ENCODE data around the gene PAQR9. TPM values are rescaled to one million over a fixed set of nuclear protein-coding genes. Genes with fewer than 3 reads are reported as not detected.

The PAQR9 gene
- total and polyA plus RNA-seq, 2 of the 13 experiments (the other 11 are each of a cell fraction or from before 2014, with no cell fraction given): 3.7 to 10.3 TPM

- TF ChIP-seq CREM (IDR thresholded peaks at IDR 0.05): 0 out of 2 replicates have a peak, but pooled peaks have one; percentile 25
- no peak for TF ChIP-seq CREM (CRISPR knock-in tag; IDR thresholded peaks at IDR 0.05)
- TF ChIP-seq HNF1A (IDR thresholded peaks at IDR 0.05; ENCODE audit: low read depth): no peak
- TF ChIP-seq HNF1A (CRISPR knock-in tag; IDR thresholded peaks at IDR 0.05; ENCODE audit: borderline replicate concordance): no peak
- no peak for TF ChIP-seq EED (CRISPR knock-in tag; IDR thresholded peaks at IDR 0.05)
- no peak for TF ChIP-seq PCBP2 (optimal IDR thresholded peaks at IDR 0.05; ENCODE audit: low read depth, low read length, poor library complexity, severe bottlenecking)
- TF ChIP-seq CENPX (CRISPR knock-in tag; IDR thresholded peaks at IDR 0.05): no peak
- 0 out of 2 replicates have a peak, but pooled peaks have one; percentile 26 for TF ChIP-seq CCDC6 (CRISPR knock-in tag; IDR thresholded peaks at IDR 0.05)
- no peak for TF ChIP-seq ZNF234 (CRISPR knock-in tag; conservative IDR thresholded peaks at IDR 0.05)
- TF ChIP-seq ZNF557 (CRISPR knock-in tag; IDR thresholded peaks at IDR 0.05): no peak
- 0 out of 2 replicates have a peak, but pooled peaks have one; percentile 25 for TF ChIP-seq ZNF670 (CRISPR knock-in tag; IDR thresholded peaks at IDR 0.05; ENCODE audit: borderline replicate concordance)
- TF ChIP-seq GMEB1 (CRISPR knock-in tag; IDR thresholded peaks at IDR 0.05; ENCODE audit: borderline replicate concordance): no peak
- no peak for TF ChIP-seq PRMT3 (CRISPR knock-in tag; IDR thresholded peaks at IDR 0.05; ENCODE audit: borderline replicate concordance, low read depth)
- no peak for TF ChIP-seq ZNF142 (CRISPR knock-in tag; IDR thresholded peaks at IDR 0.05)
- no peak for TF ChIP-seq SYNCRIP (IDR thresholded peaks at IDR 0.05; ENCODE audit: insufficient read depth, low read depth, low read length)
- TF ChIP-seq ZNF441 (CRISPR knock-in tag; IDR thresholded peaks at IDR 0.05; ENCODE audit: borderline replicate concordance): no peak
- no peak for TF ChIP-seq NR2F6 (IDR thresholded peaks at IDR 0.05)
- no peak for TF ChIP-seq NR2F6 (CRISPR knock-in tag; IDR thresholded peaks at IDR 0.05)
These were observed 13.3 kb upstream of the PAQR9 start (continued) for GRCh38 chr3:142976621-142977398.
